Middle frontal gyrus (tissue), 1 donor: ENCODE data around the gene RNGTT.

ENCODE experiments used
- DNase-seq: peaks from one replicate; pipeline ENCODE4 v3.0.0-alpha.2; 2015; ENCODE audit warnings: low spot score; ENCODE audit errors: extremely low spot score

Gene RNGTT

DNA sequence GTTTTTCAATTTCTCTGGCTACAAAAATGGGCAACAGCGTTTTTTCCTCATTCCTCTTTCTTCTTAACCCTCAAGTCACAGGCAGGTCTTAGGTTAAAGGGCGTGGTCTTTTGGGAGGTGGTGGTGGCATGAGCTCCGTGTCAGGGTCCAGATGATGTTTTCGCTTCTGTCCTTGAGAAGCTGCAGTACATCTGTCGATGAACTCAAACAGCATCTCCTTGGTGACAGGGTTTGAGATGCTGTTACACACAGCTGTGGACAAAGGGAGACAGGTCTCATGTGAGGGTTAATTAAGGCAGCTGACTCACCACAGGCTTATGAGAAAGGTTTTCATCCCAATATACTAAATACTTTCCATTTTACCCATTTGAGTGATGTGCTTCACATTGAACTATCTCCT lies 350.8 kb downstream of the RNGTT start:
- DNase-seq: no peak

DNA sequence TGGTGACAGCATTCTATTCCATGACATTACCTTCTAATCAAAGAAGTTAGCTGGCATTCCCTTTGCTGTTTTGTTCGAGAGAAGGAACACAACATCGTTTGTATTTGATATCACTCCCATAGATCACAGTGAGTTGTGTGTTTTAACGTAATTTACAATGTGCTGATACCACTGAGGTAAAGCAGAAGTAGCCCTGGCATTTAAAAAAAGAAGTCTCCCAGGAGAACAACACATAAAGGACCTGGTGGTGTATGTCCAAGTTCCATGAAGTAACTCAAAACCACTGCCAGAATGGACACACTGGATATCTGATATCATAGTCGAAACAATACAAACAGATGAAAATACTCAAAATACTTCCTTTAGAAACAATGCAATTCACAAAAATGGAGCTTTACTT lies 351.7 kb downstream of the RNGTT start:
- no peak for DNase-seq

DNA sequence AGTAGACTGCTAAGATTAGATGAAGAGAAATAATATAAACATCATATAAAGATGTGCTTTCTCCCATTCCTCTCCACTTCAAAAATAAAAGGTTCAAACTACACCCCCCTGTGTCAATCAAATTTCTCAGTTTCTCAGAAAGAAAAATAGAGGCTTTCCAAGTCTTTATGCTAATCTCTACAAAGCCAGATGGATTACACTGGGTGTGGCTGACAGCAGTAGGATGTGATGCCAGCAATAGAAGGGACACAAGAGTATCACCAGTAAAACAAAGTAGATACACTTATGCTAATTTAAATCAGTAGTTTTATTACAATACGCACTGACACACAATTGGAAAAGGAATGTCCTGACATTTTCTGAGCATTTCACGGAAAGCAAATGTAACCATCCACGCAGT lies 353.4 kb downstream of the RNGTT start:
- DNase-seq: no peak

DNA sequence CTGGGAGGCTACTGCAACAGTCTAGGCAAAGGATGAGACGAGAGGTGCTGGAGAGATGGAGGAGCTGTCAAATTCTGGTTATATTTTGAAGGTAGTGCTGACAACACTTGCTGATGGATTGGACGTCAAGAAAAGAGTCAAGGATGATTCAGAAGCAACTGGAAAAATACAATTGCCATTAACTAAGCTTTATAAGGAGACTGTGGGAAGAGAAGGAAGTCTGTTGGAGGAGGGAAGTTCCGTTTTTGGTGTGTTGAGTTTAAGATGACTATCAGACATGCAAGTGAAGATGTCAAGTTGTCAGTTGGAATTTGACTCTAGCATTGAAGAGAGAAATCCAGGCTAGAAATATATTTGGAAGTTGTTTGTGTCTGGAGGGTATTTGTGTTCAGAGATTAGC lies 358.1 kb downstream of the RNGTT start:
- no peak for DNase-seq

DNA sequence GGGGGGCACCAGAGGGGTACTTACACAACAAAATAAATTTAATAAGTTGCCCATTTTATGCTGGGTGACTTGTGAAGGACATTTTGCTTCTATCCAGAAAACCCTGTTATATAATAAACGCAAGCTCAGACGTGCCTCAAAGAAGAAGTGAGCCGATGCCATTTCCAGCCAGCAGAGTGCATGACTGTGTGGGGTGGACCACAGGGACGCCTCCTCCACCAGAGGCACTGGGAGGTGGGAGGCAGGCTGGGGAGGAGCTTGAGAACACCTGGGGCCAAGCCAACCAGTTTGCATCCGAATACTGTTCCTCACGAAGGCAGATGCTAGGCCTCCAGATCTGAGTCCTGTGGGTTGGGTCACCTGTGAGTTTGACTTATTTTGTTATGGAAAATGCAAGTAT lies 363.8 kb downstream of the RNGTT start:
- DNase-seq: no peak

DNA sequence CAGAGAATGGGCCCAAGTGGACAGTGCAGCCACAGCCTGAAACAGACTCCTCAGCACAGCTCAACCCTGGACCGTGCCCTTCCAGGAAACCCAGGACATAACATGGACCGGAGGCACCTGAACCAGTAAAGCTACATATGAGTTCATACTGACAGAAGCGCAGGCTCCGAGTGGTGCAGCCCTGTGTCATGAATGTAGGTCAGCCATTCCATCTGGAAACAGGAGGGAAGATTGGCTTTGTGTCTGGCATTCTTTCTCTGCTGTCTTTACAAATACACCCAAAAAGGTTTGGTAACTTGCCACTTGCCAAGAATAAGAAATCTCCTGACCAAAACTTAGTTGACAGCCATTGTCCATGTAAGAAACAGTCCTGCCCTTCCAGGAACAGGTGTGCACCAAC lies 366.6 kb downstream of the RNGTT start:
- DNase-seq: no peak

DNA sequence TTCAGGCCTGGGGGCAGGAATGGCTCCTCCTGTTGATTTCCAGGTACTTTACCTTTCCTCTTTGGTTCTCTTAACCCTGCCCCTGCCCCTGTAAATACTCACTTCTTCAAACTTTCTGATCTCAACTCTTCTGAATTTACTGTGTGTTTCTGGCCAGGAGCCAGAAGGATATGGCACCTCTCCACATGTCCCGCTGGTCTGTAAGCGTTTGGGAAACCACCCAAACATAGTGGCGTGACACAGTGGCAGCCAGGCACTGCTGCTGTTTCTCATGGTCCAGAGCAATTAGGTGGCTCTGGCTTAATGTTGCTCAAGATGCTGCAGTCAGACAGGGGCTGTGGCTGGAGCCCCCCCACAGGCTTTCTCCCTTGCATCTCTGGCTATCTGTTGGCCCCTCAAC lies 374.5 kb downstream of the RNGTT start:
- no peak for DNase-seq

DNA sequence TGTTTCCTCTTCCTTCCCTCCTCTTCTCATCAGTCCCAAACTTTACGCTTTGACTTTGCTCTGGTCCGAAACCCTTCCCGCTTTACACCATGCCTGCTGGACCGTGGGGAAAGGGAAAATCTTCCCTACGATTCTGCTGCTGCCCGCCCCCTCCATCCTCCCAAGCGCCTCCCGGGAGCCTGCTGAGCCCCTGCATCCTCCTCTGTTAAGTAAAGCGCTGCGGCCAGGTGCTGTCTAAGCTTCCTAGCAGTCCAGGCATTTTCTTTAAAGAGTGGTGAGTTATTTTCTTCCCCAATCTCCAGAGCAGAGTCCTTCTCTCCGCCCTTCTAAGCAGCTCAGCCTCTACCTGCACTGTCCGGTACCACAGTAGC lies 376.3 kb downstream of the RNGTT start:
- no peak for DNase-seq

DNA sequence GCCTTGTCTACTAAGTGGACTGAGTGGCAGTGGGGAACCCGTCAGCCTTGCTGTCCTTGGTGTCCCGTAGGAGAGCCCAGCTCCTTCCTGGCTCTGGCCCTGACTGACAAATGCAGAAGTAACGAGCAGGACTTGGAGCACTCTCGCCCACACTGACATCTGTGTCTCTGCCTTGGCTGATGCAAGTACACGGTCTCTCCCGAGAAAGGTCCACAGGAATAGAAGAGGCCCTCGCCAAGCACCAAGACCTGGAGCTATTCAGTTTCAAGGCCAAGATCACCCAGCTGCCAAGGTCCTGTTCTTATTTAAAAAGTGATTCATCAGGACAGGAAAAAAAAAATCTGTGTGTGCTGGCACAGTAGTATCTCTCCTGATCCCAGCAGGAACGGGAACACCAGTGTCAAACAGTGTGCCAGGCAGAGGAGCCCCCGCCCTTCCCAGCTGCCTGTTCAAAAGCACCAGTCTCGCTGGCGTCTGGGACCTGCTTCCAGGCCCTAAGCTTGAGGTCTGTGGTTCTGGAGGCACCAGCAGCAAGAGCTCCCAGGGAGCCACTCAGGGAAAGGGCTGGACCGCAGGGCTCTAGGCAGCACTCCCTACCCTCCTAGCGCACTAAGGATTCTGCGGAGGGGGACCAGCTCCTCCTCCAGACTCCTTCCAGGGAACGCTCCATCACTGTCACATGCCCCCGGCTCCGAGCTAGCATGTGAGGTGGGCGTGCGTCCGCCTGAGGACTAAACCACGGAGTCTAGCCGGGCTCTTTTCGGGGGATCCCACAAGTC lies 376.9 kb downstream of the RNGTT start:
- no peak for DNase-seq

DNA sequence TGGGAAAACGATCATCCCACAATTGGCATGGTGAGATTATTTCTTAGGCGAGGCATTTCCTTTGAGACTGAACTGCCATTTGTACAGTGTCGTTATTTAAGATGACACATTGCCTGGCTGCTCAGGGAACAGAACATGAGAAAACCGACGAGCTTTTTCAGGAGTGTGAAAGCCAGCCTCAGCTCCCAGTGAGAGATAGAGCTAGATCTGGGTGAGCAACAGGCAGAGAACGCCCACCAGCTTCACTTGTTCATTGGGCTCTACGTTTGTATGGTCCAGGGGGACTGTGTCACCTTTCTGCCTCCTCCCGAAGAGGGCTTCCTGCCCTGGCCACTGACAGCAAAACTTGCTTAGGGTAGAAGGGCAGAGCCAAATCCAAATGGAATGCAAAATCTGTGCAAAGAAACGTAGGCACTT lies 378.1 kb downstream of the RNGTT start:
- peak; percentile 20 for DNase-seq

DNA sequence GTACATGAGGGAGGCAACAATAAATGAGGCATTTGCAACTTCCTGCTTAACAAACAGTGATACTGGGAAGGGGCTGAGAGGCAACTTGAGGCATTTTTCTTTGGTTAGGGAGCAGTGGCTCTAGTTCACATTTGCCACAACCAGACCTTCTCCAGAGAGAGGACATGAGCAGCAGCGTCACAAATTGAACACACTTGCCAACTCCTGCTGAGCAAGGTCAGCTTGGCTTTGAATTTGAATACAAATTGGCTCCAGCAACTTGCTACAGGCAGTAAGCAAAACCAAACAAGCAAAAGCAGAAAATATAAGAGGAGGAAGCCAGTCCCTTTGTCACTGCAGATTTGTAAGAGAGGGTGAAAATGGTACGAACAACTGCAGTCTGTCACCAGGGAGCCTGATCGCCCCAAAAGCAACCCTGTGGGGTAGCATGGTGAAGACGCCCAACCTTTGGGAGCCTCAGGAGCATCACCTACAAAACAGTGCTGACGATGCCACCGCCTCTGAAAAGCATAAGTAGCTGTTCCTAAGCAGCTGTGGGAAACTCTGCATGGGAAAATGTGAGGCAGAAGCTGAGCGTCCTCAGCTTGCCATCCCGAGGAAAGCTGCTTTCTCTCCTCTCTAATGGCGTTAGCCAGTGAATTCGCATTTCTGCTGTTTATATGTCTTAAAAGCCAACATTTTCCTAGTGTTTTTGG lies 378.7 kb downstream of the RNGTT start:
- no peak for DNase-seq

DNA sequence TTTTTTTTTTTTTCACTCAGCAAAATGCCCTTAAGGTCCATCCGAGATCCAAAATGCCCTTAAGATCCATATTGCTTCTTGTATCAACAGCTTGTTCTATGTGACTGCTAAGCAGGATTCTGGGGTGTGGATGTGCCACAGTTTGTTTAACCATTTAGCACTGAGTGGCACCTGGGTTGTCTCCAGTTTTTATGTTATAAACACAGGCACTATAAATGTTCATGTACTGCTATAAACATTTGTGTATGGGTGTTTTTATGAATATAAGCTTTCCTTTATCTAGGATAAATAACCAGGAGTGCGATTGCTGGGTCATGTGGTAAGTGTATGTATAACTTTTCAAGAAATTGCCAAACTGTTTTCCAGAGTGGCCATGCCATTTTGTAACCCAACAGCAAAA lies 386.0 kb downstream of the RNGTT start:
- no peak for DNase-seq

DNA sequence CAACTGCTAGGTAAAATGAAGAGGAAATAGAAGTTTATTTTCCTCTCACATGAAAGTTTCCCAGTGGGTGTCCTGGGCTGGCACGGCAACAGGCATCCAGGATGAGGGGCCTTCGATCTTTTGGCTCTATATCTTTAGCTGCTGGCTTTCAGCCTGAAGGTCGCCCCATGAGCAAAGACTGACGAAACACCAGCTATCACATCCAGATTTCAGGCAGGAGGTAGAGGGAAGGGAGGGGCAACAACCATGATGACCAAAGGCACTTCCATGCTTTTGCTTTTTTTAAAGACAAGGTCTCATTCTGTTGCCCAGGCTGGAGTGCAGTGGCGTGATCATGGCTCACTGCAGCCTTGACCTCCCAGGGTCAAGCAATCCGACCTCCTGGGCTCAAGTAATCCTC lies 387.9 kb downstream of the RNGTT start:
- DNase-seq: no peak

DNA sequence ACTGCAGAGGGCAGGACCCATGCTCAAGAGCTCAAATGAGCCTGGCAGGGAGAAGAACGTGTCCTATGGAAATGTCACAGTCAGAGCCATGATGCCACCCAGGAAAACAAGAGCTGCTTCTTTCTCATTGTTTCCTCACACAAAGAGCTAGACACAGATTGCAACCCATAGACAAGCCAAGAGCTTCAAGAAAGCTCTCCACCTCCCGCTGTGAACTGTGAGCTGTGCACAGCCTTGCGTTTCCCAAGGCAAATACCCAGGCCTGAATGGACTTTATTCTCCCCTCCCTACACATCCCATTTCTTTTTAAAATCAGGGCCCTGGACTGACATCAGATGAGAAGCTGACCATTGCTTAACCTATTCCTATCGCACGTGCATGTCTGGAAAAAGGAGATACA lies 388.8 kb downstream of the RNGTT start:
- no peak for DNase-seq

DNA sequence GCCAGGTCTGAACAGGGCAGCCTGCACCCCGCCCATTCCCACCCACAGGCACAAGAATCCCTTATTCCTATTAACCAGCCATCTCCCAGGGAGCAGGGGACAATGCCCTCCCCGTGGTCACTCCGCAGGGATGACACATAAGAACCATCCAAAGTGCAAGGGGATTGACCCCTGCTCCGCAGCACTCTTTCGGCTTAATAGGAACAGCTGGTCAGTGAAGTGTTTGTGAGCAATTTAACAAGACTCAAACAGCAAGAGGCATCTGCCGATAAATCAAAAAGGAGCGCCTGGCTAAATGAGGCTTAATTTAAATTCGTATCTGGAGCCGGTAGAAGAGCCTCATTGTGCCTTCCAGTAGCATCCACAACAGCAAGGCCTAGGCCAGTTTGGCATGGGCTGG lies 389.4 kb downstream of the RNGTT start:
- no peak for DNase-seq

DNA sequence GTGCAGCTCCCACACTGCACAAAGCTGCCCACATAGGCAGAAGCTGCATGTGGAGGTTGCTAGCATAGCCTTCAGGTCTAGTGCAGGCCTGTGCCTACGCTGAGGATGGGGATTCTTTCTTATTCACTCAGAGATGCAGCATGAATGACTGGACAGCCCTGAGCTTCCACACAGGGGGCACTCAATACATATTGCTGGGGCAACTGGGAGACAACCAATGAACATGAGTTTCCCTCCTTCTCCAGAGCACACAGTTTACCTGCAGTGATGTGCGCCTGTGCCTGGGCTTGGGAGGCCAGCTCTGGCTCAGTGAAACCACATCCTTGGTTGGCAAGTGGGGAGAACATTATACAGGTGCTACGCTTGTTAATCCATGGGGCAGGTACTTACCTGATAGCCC lies 389.9 kb downstream of the RNGTT start:
- no peak for DNase-seq

DNA sequence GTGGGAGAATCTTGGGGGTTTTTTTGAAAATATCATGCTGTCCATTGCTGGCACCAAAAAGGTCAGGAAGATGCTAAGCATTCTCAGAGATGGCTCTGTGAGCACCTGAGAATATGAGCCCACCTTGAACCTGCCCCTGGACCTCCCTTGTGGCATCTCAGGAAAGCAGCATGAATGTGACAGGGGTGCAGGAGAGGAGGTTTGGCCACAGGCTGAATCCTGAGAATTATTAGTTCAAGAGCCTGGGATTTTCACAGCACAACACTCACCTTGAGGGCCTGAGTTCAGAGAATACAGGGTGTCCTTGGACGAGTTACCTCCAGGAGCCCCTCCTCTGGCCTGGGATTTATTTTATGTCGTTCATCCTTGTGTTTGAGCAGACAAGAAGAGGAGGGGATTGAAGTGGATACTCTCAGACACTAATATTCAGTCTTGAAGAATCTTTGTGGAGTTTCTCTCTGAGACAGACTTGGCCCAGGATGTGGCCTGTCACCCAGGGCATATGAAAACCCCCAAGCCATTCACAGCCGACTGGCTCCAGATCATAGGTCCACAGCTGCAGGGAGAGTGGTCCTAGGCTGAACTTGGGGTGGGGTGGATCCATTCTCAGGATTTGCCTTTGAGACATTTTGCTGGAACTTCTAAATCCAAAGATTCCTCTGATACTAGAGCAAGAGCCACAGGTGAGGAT lies 390.8 kb downstream of the RNGTT start:
- no peak for DNase-seq

DNA sequence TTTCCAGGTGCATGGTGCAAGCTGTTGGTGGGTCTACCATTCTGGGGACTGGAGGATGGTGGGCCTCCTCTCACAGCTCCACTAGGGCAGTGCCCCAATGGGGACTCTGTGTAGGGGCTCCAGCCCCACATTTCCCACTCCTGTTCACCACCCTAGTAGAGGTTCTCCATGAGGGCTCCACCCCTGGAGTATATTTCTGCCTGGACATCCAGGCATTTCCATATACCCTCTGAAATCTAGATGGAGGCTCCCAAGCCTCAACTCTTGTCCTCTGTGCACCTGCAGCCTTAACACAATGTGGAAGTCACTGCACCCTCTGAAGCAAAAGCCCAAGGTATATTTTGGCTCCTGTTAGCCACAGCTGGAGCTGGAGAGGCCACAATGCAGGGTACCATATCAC lies 393.5 kb downstream of the RNGTT start:
- no peak for DNase-seq

DNA sequence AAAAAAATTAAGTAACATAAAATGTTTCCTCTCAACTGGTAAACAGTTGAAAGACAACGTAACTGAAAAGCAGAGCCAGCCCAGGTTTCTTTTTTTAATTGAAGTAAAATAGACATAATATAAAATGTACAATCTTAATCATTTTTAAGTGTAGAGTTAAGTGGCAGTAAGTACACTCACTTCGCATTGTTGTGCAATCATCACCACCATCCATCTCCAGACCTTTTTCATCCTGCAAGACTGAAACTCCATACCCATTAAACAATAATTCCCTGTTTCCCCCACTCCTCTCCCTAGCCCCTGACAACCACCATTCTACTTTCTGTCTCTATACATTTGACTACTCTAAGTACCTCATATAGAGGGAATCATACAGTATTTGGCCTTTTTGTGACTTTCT lies 395.7 kb downstream of the RNGTT start:
- no peak for DNase-seq

DNA sequence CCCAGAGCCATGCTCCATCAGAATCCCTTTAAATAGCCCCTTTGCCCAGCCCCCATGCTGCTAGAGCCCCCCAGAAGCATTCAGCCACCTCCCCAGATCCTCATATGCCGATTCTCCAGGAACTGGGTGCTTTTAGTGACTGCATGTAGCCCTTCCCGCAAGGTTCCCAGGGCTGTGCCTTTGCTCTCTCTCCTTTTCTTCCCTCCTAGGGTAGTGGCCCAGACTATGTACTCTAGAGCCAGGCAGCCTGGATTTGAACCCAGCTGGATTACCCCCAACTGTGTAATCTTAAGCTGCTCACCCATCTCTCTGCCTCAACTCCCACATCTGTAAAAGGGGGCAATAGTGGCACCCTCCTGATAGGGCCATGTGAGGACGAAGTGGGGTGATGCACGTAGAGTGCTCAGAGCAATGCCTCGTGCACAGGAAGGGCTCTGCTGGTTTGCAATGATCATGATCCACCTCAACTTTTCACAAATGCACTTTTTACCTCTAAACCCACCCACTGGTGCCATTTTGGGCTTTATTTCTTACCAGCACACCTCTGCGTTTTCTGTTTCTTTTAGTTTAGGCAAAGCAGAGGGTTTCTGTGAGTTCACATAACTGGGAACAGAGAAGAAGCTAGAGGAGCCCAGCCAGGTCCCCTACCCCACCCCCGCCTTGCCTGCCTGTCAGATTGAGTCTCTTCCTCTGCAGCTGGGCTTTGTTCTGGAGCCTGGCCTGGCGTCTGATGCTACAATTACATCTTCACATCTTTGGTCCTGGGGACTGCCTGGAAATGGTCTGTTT lies 396.5 kb downstream of the RNGTT start:
- DNase-seq: no peak

DNA sequence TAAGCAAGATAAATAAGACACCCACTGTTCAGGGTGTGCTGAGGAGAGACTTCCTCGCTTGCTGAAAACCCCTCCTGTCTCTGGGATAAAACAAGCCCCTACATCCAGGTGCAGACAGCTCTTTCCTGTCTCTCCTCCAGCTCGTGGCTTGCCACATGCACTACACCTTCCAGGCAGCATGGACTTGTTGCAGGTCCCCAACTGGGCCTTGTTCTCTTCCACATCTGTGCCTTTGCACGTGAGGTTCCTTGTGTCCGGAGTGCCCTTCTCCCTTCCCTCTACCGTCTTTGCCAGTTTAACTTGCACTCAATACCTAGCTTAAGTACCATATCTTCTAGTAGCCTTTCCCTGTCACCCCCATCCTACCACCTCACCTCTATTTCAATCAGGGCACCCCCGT lies 397.6 kb downstream of the RNGTT start:
- DNase-seq: no peak

DNA sequence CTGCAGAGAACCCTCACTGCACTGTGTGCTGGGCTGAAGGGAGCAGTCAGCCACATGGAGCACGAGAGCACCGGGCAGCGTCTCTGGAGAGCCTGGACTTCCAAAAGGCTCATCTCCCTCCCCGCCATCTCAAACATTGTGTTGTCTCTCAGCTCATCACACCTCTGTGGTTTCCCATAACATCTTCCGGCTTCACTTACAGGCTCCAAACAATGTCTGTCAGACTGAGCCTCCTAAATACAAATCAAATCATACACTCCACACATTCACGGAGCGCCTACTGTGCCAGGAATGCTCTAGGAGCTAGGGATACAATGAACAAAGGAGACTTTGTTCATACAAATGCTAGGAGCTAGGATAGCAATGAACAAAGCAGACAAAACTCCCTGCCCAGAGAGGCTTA lies 398.0 kb downstream of the RNGTT start:
- no peak for DNase-seq
